A549 (cell line): ENCODE results near the gene CNKSR3. TPM values are rescaled to one million over a fixed set of nuclear protein-coding genes. Genes with fewer than 3 reads are reported as not detected.

Experiments used
- ATAC-seq, 2 experiments: fragments of 200-7000 bp in 1 of 2; fragments of >200 bp in 1 of 2; cut with Nextera tagmentation in 1 of 2; cut with Tn5 transposase in 1 of 2; 3 replicates each; pipeline versions ENCODE4 v1.8.0 to v1.9.1; 2018 to 2020; ENCODE audit warnings: mild to moderate bottlenecking in 1 of 2, moderate library complexity in 1 of 2
- CTCF ChIA-PET: fragments of 300-600 bp; sonication (Branson Sonifier 250); formaldehyde crosslinking; extraction: SDS; loops from one replicate; lab custom pipeline; 2021; ENCODE audit warnings: antibody characterized with exemption, inconsistent platforms; lab: Yijun Ruan, JAX
- POLR2A ChIA-PET: fragments of 350-600 bp; formaldehyde crosslinking; extraction: SDS; loops from one replicate; lab custom pipeline; 2021; ENCODE audit warnings: antibody characterized with exemption, inconsistent platforms; lab: Yijun Ruan, JAX
- DNase-seq, 2 experiments: peaks; one replicate each; pipeline versions ENCODE4 v3.0.0 to v3.0.0-alpha.2; 2011 to 2016; ENCODE audit warnings: low read depth in 1 of 2, low spot score in 1 of 2
- FAIRE-seq: peaks from 2 replicates; lab custom pipeline; 2011; peaks lifted over from hg19 to GRCh38; lab: Jason Lieb, UNC
- H3K27ac ChIP-seq, 2 experiments: fragments of >200 bp; sonication (Bioruptor Twin); formaldehyde crosslinking; 3 replicates each; pipeline ENCODE4 v1.5.1; 2016 to 2017
- H3K4me1 ChIP-seq: fragments of >200 bp; sonication (Bioruptor Twin); formaldehyde crosslinking; 3 replicates; pipeline ENCODE4 v1.6.1; 2016
- H3K4me2 ChIP-seq: fragments of >200 bp; sonication (Bioruptor Twin); formaldehyde crosslinking; 3 replicates; pipeline ENCODE4 v1.6.1; 2016
- H3K4me3 ChIP-seq: fragments of >200 bp; sonication (Bioruptor Twin); formaldehyde crosslinking; 3 replicates; pipeline ENCODE4 v1.5.1; 2016
- H3K9me3 ChIP-seq: fragments of >200 bp; sonication (Bioruptor Twin); formaldehyde crosslinking; 3 replicates; pipeline ENCODE4 v1.6.1; 2016
- BHLHE40 ChIP-seq: IDR thresholded peaks from 2 replicates; pipeline ENCODE4 v1.6.1; 2012; ENCODE audit warnings: low read depth, low read length, inconsistent platforms
- CBX2 ChIP-seq: fragments of 200-600 bp; sonication (generic); IDR thresholded peaks from 2 replicates; pipeline ENCODE4 v1.6.1; 2016; ENCODE audit warnings: low read depth, mild to moderate bottlenecking, borderline replicate concordance
- CHD2 ChIP-seq: fragments of 150-350 bp; IDR thresholded peaks from 2 replicates; pipeline ENCODE4 v1.6.1; 2014; ENCODE audit warnings: low read length; ENCODE audit not compliant: partially characterized antibody
- FOXS1 ChIP-seq: fragments of 250-450 bp; sonication (Bioruptor Pico); IDR thresholded peaks from 2 replicates; pipeline ENCODE4 v1.5.0; 2020; ENCODE audit warnings: mild to moderate bottlenecking, moderate library complexity
- HES2 ChIP-seq: fragments of >200 bp; sonication (Bioruptor Twin); formaldehyde crosslinking; IDR thresholded peaks from 2 replicates; pipeline ENCODE4 v1.6.1; 2016
- HEYL ChIP-seq: fragments of 250-450 bp; sonication (Bioruptor Pico); IDR thresholded peaks from 2 replicates; pipeline ENCODE4 v1.8.0; 2021; ENCODE audit warnings: mild to moderate bottlenecking, moderate library complexity
- HOXB13 ChIP-seq: fragments of 250-450 bp; sonication (Bioruptor Pico); IDR thresholded peaks from 2 replicates; pipeline ENCODE4 v1.5.0; 2020; ENCODE audit warnings: low read depth, mild to moderate bottlenecking, moderate library complexity
- JUN ChIP-seq, 2 experiments: fragments of >200 bp; sonication (Bioruptor Twin); formaldehyde crosslinking; IDR thresholded peaks; 2 replicates in 1 of 2; 3 replicates in 1 of 2; pipeline ENCODE4 v1.6.1; 2016 to 2017
- JUNB ChIP-seq: fragments of >200 bp; sonication (Bioruptor Twin); formaldehyde crosslinking; IDR thresholded peaks from 2 replicates; pipeline ENCODE4 v1.6.1; 2016
- KDM5A ChIP-seq: fragments of 200-600 bp; sonication (generic); IDR thresholded peaks from 2 replicates; pipeline ENCODE4 v1.6.1; 2016; ENCODE audit warnings: antibody characterized with exemption, mild to moderate bottlenecking
- MYC ChIP-seq: IDR thresholded peaks from 2 replicates; pipeline ENCODE4 v1.6.1; 2012; ENCODE audit warnings: mild to moderate bottlenecking, inconsistent platforms, low read length, improper control_type of control experiment, borderline replicate concordance
- NFE2L2 ChIP-seq: fragments of 150-350 bp; conservative IDR thresholded peaks from 2 replicates; pipeline ENCODE4 v1.6.1; 2014; ENCODE audit warnings: low read length
- REST ChIP-seq: fragments of 200-600 bp; sonication (generic); IDR thresholded peaks from 2 replicates; pipeline ENCODE4 v1.6.1; 2016; ENCODE audit warnings: antibody characterized with exemption, mild to moderate bottlenecking, moderate library complexity
- RFX5 ChIP-seq: fragments of 450-650 bp; IDR thresholded peaks from 2 replicates; pipeline ENCODE4 v1.7.1; 2014; ENCODE audit warnings: antibody characterized with exemption, mild to moderate bottlenecking, moderate library complexity
- SMC3 ChIP-seq: fragments of >200 bp; sonication (Bioruptor Twin); formaldehyde crosslinking; IDR thresholded peaks from 3 replicates; pipeline ENCODE4 v1.6.1; 2018; ENCODE audit warnings: inconsistent platforms
- TP53 ChIP-seq: fragments of 250-450 bp; sonication (Bioruptor Pico); IDR thresholded peaks from 2 replicates; pipeline ENCODE4 v1.5.0; 2021; ENCODE audit warnings: mild to moderate bottlenecking, moderate library complexity
- ZC3H11A ChIP-seq: fragments of 450-650 bp; IDR thresholded peaks from 2 replicates; pipeline ENCODE4 v1.6.1; 2014; ENCODE audit warnings: antibody characterized with exemption, mild to moderate bottlenecking
- ZFP36 ChIP-seq: fragments of 450-650 bp; IDR thresholded peaks from 2 replicates; pipeline ENCODE4 v1.6.1; 2014; ENCODE audit warnings: borderline replicate concordance; ENCODE audit not compliant: partially characterized antibody
- ZNF302 ChIP-seq: fragments of 250-450 bp; sonication (Bioruptor Pico); IDR thresholded peaks from 2 replicates; pipeline ENCODE4 v1.9.0; 2021; ENCODE audit warnings: inconsistent platforms, mild to moderate bottlenecking, moderate library complexity
- ZSCAN20 ChIP-seq: fragments of 250-450 bp; sonication (Bioruptor Pico); IDR thresholded peaks from 2 replicates; pipeline ENCODE4 v1.8.0; 2022; ENCODE audit warnings: mild to moderate bottlenecking, moderate library complexity
- whole genome bisulfite sequencing: methylation state at CpG from one replicate; pipeline ENCODE4 v1.1.6; 2017; ENCODE audit errors: missing lambda C conversion rate; 5-methylcytosine and 5-hydroxymethylcytosine counted together
- polyA plus RNA-seq, 4 experiments: library from polyadenylated mRNA; depleted of rRNA in 3 of 4; stranded (reverse); fragments of >200 nt; fragmentation: RNase III in 1 of 4; extraction: RNeasy Plus Mini Kit Qiagen cat#74134 plus additional on column Dnase treatment in 1 of 4; gene quantifications; 2 replicates in 3 of 4; 3 replicates in 1 of 4; pipeline ENCODE4 v1.2.3, GENCODE V29; 2011 to 2017

The CNKSR3 gene
- polyA plus RNA-seq, 2 of the 4 experiments (the other 2 are of a cell fraction): 2.9 to 3.5 TPM

DNA sequence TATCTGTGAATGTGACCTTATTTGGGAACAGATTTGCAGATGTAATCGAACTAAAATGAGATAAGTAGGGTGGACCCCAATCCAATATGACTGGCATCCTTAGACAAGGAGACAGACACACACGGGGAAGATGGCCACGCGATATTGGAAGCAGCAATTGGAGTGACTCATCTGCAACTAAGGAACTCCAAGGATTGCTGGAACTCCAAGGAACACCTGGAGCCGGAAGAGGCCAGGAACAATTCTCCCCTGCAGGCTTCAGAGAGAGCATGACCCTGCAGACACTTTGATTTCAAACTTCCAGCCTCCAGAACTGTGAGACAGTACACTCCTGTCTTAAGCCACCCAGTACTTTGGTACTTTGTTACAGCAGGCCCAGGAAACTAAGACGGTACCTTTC lies 19.5 kb upstream of the CNKSR3 start:
- H3K4me2 ChIP-seq: no peak overlapping the region
- TF ChIP-seq FOXS1: no peak
- no peak for TF ChIP-seq ZNF302 (CRISPR knock-in tag)
- TF ChIP-seq SMC3: no peak
- no peak for TF ChIP-seq ZFP36
- no peak for TF ChIP-seq RFX5
- no peak for TF ChIP-seq NFE2L2
- TF ChIP-seq ZC3H11A: no peak
- TF ChIP-seq HOXB13: no peak
- TF ChIP-seq BHLHE40: no peak
- no peak for TF ChIP-seq MYC
- TF ChIP-seq KDM5A: no peak
- no peak for TF ChIP-seq CHD2
- no peak for TF ChIP-seq REST
- TF ChIP-seq HES2: no peak
- no peak for TF ChIP-seq CBX2
- no peak for TF ChIP-seq HEYL (CRISPR knock-in tag)
- H3K4me3 ChIP-seq: no peak overlapping the region
- no peak for ATAC-seq
- no peaks in the 10 kb centered on the region for H3K4me1 ChIP-seq
- H3K27ac ChIP-seq: no peak overlapping the region
- 95% methylated on average over 6 of the region's 6 CpGs for WGBS
- H3K9me3 ChIP-seq: no peaks in the 10 kb centered on the region
- FAIRE-seq: no peak
- no peak for DNase-seq
- CTCF ChIA-PET: no interaction called here
- POLR2A ChIA-PET: no interaction called here

DNA sequence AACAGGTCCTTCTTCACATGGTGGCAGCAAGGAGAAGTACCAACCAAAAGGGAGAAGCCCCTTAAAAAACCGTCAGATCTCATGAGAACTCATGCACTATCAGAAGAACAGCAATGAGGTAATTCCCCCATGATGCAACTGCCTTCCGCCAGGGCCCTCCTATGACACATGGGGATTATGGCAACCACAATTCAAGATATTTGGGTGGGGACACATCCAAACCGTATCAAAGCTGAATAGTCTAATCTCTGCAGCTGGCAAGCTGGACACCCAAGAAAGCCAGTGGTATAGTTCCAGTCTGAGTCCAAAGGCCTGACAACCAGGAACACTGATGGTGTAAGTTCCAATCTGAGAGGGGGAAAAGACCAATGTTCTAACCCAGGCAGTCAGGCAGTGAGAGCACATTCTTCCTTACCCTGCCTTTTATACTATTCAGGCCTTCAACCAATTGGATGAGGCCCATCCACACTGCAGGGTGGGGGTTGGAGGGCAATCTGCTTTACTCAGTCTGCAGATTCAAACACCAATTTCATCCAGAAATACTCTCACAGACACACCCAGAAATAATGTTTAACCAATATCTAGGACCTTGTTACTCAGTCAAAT lies 17.9 kb upstream of the CNKSR3 start:
- ATAC-seq: no peak
- WGBS: 64% methylated on average over 3 of the region's 3 CpGs
- no peak overlapping the region for H3K4me2 ChIP-seq
- TF ChIP-seq JUN (IDR thresholded peaks at IDR 0.05): no peak
- TF ChIP-seq ZSCAN20 (CRISPR knock-in tag): no peak
- H3K9me3 ChIP-seq: no peaks in the 10 kb centered on the region
- DNase-seq: no peak
- H3K27ac ChIP-seq: no peak overlapping the region
- no peak overlapping the region for H3K4me3 ChIP-seq
- CTCF ChIA-PET: no interaction called here
- no peak for FAIRE-seq
- no peaks in the 10 kb centered on the region for H3K4me1 ChIP-seq
- POLR2A ChIA-PET: no interaction called here

DNA sequence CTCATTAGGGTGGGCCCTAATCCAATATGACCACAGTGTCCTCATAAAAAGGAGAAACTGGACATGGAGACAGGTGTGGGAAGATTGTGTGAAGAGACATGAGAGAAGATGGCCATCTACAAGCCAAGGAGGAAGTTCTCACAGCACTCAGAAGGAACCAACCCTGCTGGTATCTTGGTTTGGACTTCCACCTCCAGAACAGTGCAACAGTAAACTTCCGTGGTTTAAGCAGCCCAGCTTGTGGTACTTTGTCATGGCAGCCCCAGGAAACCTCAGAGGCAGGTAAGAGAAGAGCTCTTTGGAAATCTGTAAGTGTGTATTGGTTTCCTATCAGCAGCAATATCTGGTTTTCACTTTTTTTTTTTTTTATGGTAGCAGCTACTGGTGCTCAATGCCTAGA lies 16.5 kb upstream of the CNKSR3 start:
- ChIA-PET CTCF (no interaction called here), POLR2A (no interaction called here)
- Histone ChIP-seq H3K4me3 (no peak overlapping the region), H3K4me1 (no peaks in the 10 kb centered on the region), H3K27ac (no peak overlapping the region), H3K9me3 (no peaks in the 10 kb centered on the region), H3K4me2 (no peak overlapping the region)
- TF ChIP-seq JUNB: no peak
- no peak for TF ChIP-seq TP53
- ATAC-seq (no peak), DNase-seq (no peak), FAIRE-seq (no peak)
- 73% methylated on average over 1 of the region's 1 CpG for WGBS
